Keratinocyte (primary cell): ENCODE results near the gene ALG14. TPM values are rescaled to one million over a fixed set of nuclear protein-coding genes. Genes with fewer than 3 reads are reported as not detected.

Source experiments
- DNase-seq: peaks from one replicate; pipeline ENCODE4 v3.0.0-alpha.2; 2011; ENCODE audit warnings: low read depth, missing footprints, low spot score
- FAIRE-seq: peaks from 2 replicates; lab custom pipeline; 2011; peaks lifted over from hg19 to GRCh38; lab: Jason Lieb, UNC
- H2AFZ ChIP-seq: 2 replicates; pipeline ENCODE4 v1.6.0; 2012; ENCODE audit warnings: low read length, control low read depth, inconsistent platforms; ENCODE audit not compliant: control insufficient read depth
- H3K27ac ChIP-seq: 2 replicates; pipeline ENCODE4 v1.5.1; 2011; ENCODE audit warnings: low read length; ENCODE audit not compliant: control insufficient read depth, insufficient read depth
- H3K27me3 ChIP-seq: 3 replicates; pipeline ENCODE4 v1.6.0; 2011; ENCODE audit warnings: low read length; ENCODE audit not compliant: control insufficient read depth, insufficient read depth; ENCODE audit errors: extremely low read depth
- H3K36me3 ChIP-seq, 2 experiments: 2 replicates in 1 of 2; 3 replicates in 1 of 2; pipeline ENCODE4 v1.5.1; 2011; ENCODE audit warnings: low read length in 2 of 2, mild to moderate bottlenecking in 1 of 2; ENCODE audit not compliant: control insufficient read depth in 2 of 2, insufficient read depth in 2 of 2; ENCODE audit errors: extremely low read depth in 1 of 2
- H3K4me1 ChIP-seq: 3 replicates; pipeline ENCODE4 v1.5.1; 2011; ENCODE audit warnings: low read length; ENCODE audit not compliant: control insufficient read depth, insufficient read depth; ENCODE audit errors: extremely low read depth
- H3K4me2 ChIP-seq: 3 replicates; pipeline ENCODE4 v1.6.0; 2011; ENCODE audit warnings: low read depth, low read length; ENCODE audit not compliant: control insufficient read depth, insufficient read depth; ENCODE audit errors: extremely low read depth
- H3K4me3 ChIP-seq, 3 experiments: fragments of 200-600 bp in 1 of 3; sonication (generic) in 1 of 3; 2 replicates in 2 of 3; 3 replicates in 1 of 3; pipeline ENCODE4 v1.5.1; 2011 to 2016; ENCODE audit warnings: low read length in 3 of 3, mild to moderate bottlenecking in 3 of 3, control low read depth in 2 of 3, inconsistent platforms in 1 of 3, low read depth in 1 of 3, mixed read lengths in 1 of 3, mixed run types in 1 of 3, moderate library complexity in 1 of 3; ENCODE audit not compliant: control insufficient read depth in 2 of 3, insufficient read depth in 2 of 3; ENCODE audit errors: extremely low read depth in 1 of 3
- H3K79me2 ChIP-seq: 2 replicates; pipeline ENCODE4 v1.6.0; 2012; ENCODE audit warnings: low read length; ENCODE audit not compliant: control insufficient read depth, insufficient read depth
- H3K9ac ChIP-seq: 3 replicates; pipeline ENCODE4 v1.6.0; 2011; ENCODE audit warnings: low read length; ENCODE audit not compliant: control insufficient read depth, insufficient read depth; ENCODE audit errors: extremely low read depth
- H3K9me1 ChIP-seq: 3 replicates; pipeline ENCODE4 v1.6.0; 2011; ENCODE audit warnings: low read length; ENCODE audit not compliant: control insufficient read depth, insufficient read depth; ENCODE audit errors: extremely low read depth
- H3K9me3 ChIP-seq: 2 replicates; pipeline ENCODE4 v1.5.1; 2012; ENCODE audit warnings: low read depth, low read length; ENCODE audit not compliant: control insufficient read depth
- H4K20me1 ChIP-seq: 3 replicates; pipeline ENCODE4 v1.6.0; 2011; ENCODE audit warnings: low read length; ENCODE audit not compliant: control insufficient read depth, insufficient read depth; ENCODE audit errors: extremely low read depth
- EZH2 ChIP-seq: IDR thresholded peaks from one replicate; pipeline ENCODE4 v1.6.1; 2012; ENCODE audit warnings: inconsistent platforms, mild to moderate bottlenecking, low read length, moderate library complexity
- dilution Hi-C: fragments of 300-500 bp; cut with MboI; formaldehyde crosslinking; loops from one replicate; pipeline ENCODE4 v1.7.0; 2020; ENCODE audit warnings: low sequenced_read_pairs; ENCODE audit not compliant: extremely low pct_ligation_motif_present
- polyA plus RNA-seq, 5 experiments: library from polyadenylated mRNA; depleted of rRNA in 3 of 5; stranded (reverse) in 3 of 5; stranded (forward) in 1 of 5; unstranded in 1 of 5; fragments of >200 nt; gene quantifications; 1 replicate in 1 of 5; 2 replicates in 3 of 5; 3 replicates in 1 of 5; pipeline versions ENCODE4 v1.2.1 to v1.2.3, GENCODE V29; 2011 to 2012; ENCODE audit warnings: missing spikeins in 2 of 5, low read depth in 1 of 5, low replicate concordance in 1 of 5
- TF ChIP-seq, protein P1 (sequence below), 3 experiments: IDR thresholded peaks in 1 of 3; conservative IDR thresholded peaks in 1 of 3; optimal IDR thresholded peaks in 1 of 3; 2 replicates in 2 of 3; 3 replicates in 1 of 3; pipeline versions ENCODE3 to v1.5.1; 2011; ENCODE audit warnings: low read length in 3 of 3, mild to moderate bottlenecking in 3 of 3, moderate library complexity in 2 of 3, control low read depth in 1 of 3, inconsistent platforms in 1 of 3; ENCODE audit not compliant: insufficient read depth in 2 of 3; ENCODE audit errors: extremely low read depth in 1 of 3

ALG14 gene
- polyA plus RNA-seq, 1 donor (not counting 4 experiments of a cell fraction or from before 2014, with no cell fraction given), result 4.6 TPM

DNA sequence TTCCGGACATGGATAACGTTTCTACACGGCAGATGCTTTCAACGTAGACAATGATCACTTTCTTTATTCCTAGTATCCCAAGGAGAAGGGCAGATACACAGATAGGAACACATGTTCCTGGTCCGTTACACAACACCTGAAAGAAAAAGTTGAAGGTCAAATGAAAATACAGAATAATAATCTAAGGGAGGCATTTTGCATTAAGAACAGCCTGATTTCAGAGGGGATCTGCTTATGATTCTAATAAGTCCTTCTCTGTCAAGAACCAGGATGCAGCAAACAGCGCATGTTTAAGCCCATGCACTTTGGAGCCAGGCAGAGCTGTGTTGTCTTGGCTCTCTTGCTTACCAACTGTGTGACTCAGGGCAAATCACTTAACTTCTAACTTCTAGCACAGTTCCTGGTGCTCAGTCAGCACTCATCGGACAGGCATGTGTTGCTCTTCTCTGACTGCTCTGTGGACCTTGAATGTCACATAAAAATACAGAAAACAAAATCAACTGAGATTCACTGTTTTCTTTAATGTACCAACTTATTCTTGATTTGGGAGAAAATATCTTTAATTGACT, 89.5 kb downstream of the ALG14 start:
- Histone ChIP-seq H3K9ac (no peak overlapping the region), H4K20me1 (no peaks in the 10 kb centered on the region), H3K36me3 (no peaks in the 10 kb centered on the region), H3K27me3 (no peaks in the 10 kb centered on the region), H3K79me2 (no peaks in the 10 kb centered on the region), H3K27ac (no peak overlapping the region), H3K4me1 (peaks cover 17% of the 10 kb centered on the region), H2AFZ (no peak overlapping the region), H3K4me2 (peak overlapping the region; percentile 9), H3K4me3 (no peak overlapping the region), H3K9me1 (no peaks in the 10 kb centered on the region), H3K9me3 (no peaks in the 10 kb centered on the region)
- dilution Hi-C loops, result no loop called here
- FAIRE-seq (peak; percentile 88), DNase-seq (no peak)
- TF ChIP-seq EZH2, result no peak
- TF ChIP-seq, protein P1, sequence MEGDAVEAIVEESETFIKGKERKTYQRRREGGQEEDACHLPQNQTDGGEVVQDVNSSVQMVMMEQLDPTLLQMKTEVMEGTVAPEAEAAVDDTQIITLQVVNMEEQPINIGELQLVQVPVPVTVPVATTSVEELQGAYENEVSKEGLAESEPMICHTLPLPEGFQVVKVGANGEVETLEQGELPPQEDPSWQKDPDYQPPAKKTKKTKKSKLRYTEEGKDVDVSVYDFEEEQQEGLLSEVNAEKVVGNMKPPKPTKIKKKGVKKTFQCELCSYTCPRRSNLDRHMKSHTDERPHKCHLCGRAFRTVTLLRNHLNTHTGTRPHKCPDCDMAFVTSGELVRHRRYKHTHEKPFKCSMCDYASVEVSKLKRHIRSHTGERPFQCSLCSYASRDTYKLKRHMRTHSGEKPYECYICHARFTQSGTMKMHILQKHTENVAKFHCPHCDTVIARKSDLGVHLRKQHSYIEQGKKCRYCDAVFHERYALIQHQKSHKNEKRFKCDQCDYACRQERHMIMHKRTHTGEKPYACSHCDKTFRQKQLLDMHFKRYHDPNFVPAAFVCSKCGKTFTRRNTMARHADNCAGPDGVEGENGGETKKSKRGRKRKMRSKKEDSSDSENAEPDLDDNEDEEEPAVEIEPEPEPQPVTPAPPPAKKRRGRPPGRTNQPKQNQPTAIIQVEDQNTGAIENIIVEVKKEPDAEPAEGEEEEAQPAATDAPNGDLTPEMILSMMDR (optimal IDR thresholded peaks at IDR 0.05 in 1 of 3, IDR thresholded peaks at IDR 0.05 in 1 of 3, conservative IDR thresholded peaks at IDR 0.05 in 1 of 3; ENCODE audit: extremely low read depth in 1 of 3, insufficient read depth in 2 of 3, low read length in 3 of 3), result no peak

DNA sequence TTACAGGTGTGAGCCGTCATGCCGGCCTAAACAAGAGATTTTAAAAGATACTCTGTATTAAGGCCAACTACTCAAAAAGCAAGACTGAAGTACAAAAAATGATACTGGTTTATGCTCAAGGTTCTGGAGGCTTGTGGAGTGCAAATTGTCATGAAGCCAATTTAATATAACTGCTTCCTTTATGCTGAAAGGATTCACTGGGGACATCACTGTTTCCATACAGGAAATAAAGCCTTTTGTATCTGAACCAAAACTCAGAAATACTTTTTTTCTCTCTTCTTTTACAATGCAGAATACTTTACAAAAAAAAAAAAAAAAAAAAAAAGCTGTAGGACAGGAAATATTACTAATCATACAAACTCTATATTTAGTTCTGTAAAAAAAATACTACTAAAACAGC, 90.4 kb downstream of the ALG14 start:
- no peaks in the 10 kb centered on the region for H3K9me3 ChIP-seq
- H2AFZ ChIP-seq, result no peak overlapping the region
- FAIRE-seq (no peak), DNase-seq (no peak)
- H3K27ac ChIP-seq, result no peak overlapping the region
- no peak overlapping the region for H3K9ac ChIP-seq
- TF ChIP-seq, protein P1 (optimal IDR thresholded peaks at IDR 0.05 in 1 of 3, IDR thresholded peaks at IDR 0.05 in 1 of 3, conservative IDR thresholded peaks at IDR 0.05 in 1 of 3; ENCODE audit: extremely low read depth in 1 of 3, insufficient read depth in 2 of 3, low read length in 3 of 3), result no peak
- no peaks in the 10 kb centered on the region for H3K36me3 ChIP-seq
- H3K79me2 ChIP-seq, result no peaks in the 10 kb centered on the region
- H3K4me1 ChIP-seq, result peaks cover 17% of the 10 kb centered on the region
- no peaks in the 10 kb centered on the region for H3K9me1 ChIP-seq
- H3K4me3 ChIP-seq, result no peak overlapping the region
- no peaks in the 10 kb centered on the region for H3K27me3 ChIP-seq
- no peaks in the 10 kb centered on the region for H4K20me1 ChIP-seq
- H3K4me2 ChIP-seq, result no peak overlapping the region
- dilution Hi-C loops, result no loop called here
